ENCODE data around the gene HINFP. TPM values are rescaled to one million over a fixed set of nuclear protein-coding genes. Genes with fewer than 3 reads are reported as not detected.
A peak's percentile ranks its signal among the peaks of the same experiment; 100 is the strongest.

Gene HINFP
- total and polyA plus RNA-seq, 9 of the 15 experiments (the other 6 are each of a cell fraction or from before 2014, with no cell fraction given), result 13.8 to 34.1 (median 22.5) TPM

GRCh38 chr11:119095066-119095880 lies 26.1 kb upstream of the HINFP start (continued):
- TF ChIP-seq, protein P1, sequence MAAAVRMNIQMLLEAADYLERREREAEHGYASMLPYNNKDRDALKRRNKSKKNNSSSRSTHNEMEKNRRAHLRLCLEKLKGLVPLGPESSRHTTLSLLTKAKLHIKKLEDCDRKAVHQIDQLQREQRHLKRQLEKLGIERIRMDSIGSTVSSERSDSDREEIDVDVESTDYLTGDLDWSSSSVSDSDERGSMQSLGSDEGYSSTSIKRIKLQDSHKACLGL (CRISPR knock-in tag; IDR thresholded peaks at IDR 0.05; ENCODE audit: borderline replicate concordance, poor library complexity, severe bottlenecking), result peak; percentile 4
- TF ChIP-seq RB1 (IDR thresholded peaks at IDR 0.05; ENCODE audit: low read depth) (peak; percentile 75), STAT5B (CRISPR knock-in tag; IDR thresholded peaks at IDR 0.05) (no peak), U2AF2 (optimal IDR thresholded peaks at IDR 0.05; ENCODE audit: low read depth, low read length) (no peak), ZBTB43 (CRISPR knock-in tag; IDR thresholded peaks at IDR 0.05) (peak; percentile 66; the same call in 1 of the 2 replicates), GTF2B (IDR thresholded peaks at IDR 0.05; ENCODE audit: extremely low read depth, insufficient read length) (peak; percentile 96), E2F3 (CRISPR knock-in tag; IDR thresholded peaks at IDR 0.05) (peak; percentile 22), CREM (IDR thresholded peaks at IDR 0.05; ENCODE audit: low read depth) (peak; percentile 45; the same call in 1 of the 2 replicates), FOXA3 (CRISPR knock-in tag; conservative IDR thresholded peaks at IDR 0.05 in 1 of 2, IDR thresholded peaks at IDR 0.05 in 1 of 2) (peak in 1 of 2 experiments; percentile 35; a peak in 1 of 4 replicates), CBFB (CRISPR knock-in tag; IDR thresholded peaks at IDR 0.05) (peak; percentile 86; the same call in 1 of the 2 replicates), NCOR1 (IDR thresholded peaks at IDR 0.05) (peak; percentile 68), YY1 (IDR thresholded peaks at IDR 0.05; ENCODE audit: borderline replicate concordance in 1 of 3, control insufficient read depth in 1 of 3, extremely low read depth in 1 of 3, insufficient read depth in 3 of 3, insufficient read length in 1 of 3, insufficient replicate concordance in 2 of 3, low read depth in 1 of 3, low read length in 2 of 3) (peak in 2 of 3 experiments; percentile 54 to 73), ZNF224 (CRISPR knock-in tag; IDR thresholded peaks at IDR 0.05) (no peak; the same call in 1 of the 2 replicates), PCBP2 (IDR thresholded peaks at IDR 0.05; ENCODE audit: low read depth, low read length, poor library complexity, severe bottlenecking) (peak; percentile 91), NR2C1 (IDR thresholded peaks at IDR 0.05) (0 out of 2 replicates have a peak, but pooled peaks have one; percentile 35), NR2C1 (tag; IDR thresholded peaks at IDR 0.05) (no peak), MTA3 (IDR thresholded peaks at IDR 0.05; ENCODE audit: borderline replicate concordance) (peak; percentile 100), CTBP1 (IDR thresholded peaks at IDR 0.05; ENCODE audit: borderline replicate concordance) (peak; percentile 88; the same call in 1 of the 2 replicates), SMARCB1 (IDR thresholded peaks at IDR 0.05; ENCODE audit: insufficient read length, low read depth) (no peak), SRSF7 (optimal IDR thresholded peaks at IDR 0.05; ENCODE audit: low read depth, low read length) (peak; percentile 82)
- TF ChIP-seq, protein P2, sequence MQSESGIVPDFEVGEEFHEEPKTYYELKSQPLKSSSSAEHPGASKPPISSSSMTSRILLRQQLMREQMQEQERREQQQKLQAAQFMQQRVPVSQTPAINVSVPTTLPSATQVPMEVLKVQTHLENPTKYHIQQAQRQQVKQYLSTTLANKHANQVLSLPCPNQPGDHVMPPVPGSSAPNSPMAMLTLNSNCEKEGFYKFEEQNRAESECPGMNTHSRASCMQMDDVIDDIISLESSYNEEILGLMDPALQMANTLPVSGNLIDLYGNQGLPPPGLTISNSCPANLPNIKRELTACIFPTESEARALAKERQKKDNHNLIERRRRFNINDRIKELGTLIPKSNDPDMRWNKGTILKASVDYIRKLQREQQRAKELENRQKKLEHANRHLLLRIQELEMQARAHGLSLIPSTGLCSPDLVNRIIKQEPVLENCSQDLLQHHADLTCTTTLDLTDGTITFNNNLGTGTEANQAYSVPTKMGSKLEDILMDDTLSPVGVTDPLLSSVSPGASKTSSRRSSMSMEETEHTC (IDR thresholded peaks at IDR 0.05), result 0 out of 2 replicates have a peak, but pooled peaks have one; percentile 12
